Endothelial cell of umbilical vein (primary cell): ENCODE data around the gene COQ8A. TPM values are rescaled to one million over a fixed set of nuclear protein-coding genes. Genes with fewer than 3 reads are reported as not detected.

Experiments
- BruUV-seq: library from RNA; stranded (reverse); fragments of 400-500 nt; replicated peaks from 2 replicates; lab custom pipeline; 2021; lab: Mats Ljungman, UMichigan
- CTCF ChIA-PET: fragments of 300-600, 350-600 bp; sonication (Branson Sonifier 250); formaldehyde crosslinking; loops from one replicate; lab custom pipeline; 2021; ENCODE audit warnings: antibody characterized with exemption, inconsistent platforms; lab: Charles Lee
- POLR2A ChIA-PET: fragments of 300-600, 350-600 bp; sonication (Branson Sonifier 250); formaldehyde crosslinking; loops from one replicate; lab custom pipeline; 2021; ENCODE audit warnings: antibody characterized with exemption, inconsistent platforms; lab: Charles Lee
- DNase-seq: peaks from one replicate; pipeline ENCODE4 v3.0.0-alpha.2; 2011; ENCODE audit warnings: low read depth, low spot score
- FAIRE-seq: peaks from 2 replicates; lab custom pipeline; 2011; peaks lifted over from hg19 to GRCh38; lab: Jason Lieb, UNC
- H2AFZ ChIP-seq: 2 replicates; pipeline ENCODE4 v1.6.0; 2012; ENCODE audit warnings: low read depth, low read length, control low read depth, inconsistent platforms
- H3K27ac ChIP-seq: 2 replicates; pipeline ENCODE4 v1.5.1; 2011; ENCODE audit warnings: low read depth, mild to moderate bottlenecking, control low read depth, low read length, moderate library complexity; ENCODE audit not compliant: insufficient read depth
- H3K27me3 ChIP-seq, 2 experiments: 2 replicates each; pipeline versions ENCODE4 v1.6.0 to v1.6.1; 2011; ENCODE audit warnings: low read length in 2 of 2, mixed read lengths in 1 of 2; ENCODE audit not compliant: control insufficient read depth in 2 of 2, insufficient read depth in 2 of 2
- H3K36me3 ChIP-seq, 2 experiments: 2 replicates in 1 of 2; 3 replicates in 1 of 2; pipeline ENCODE4 v1.5.1; 2011; ENCODE audit warnings: low read length in 2 of 2, mild to moderate bottlenecking in 1 of 2, moderate library complexity in 1 of 2; ENCODE audit not compliant: control insufficient read depth in 2 of 2, insufficient read depth in 2 of 2; ENCODE audit errors: extremely low read depth in 1 of 2
- H3K4me1 ChIP-seq: 3 replicates; pipeline ENCODE4 v1.5.1; 2011; ENCODE audit warnings: mild to moderate bottlenecking, low read length; ENCODE audit not compliant: control insufficient read depth, insufficient read depth; ENCODE audit errors: extremely low read depth
- H3K4me2 ChIP-seq: 2 replicates; pipeline ENCODE4 v1.6.1; 2011; ENCODE audit warnings: low read length, control low read depth, mixed read lengths; ENCODE audit not compliant: insufficient read depth
- H3K4me3 ChIP-seq, 3 experiments: fragments of 200-600 bp in 1 of 3; sonication (generic), shearing (Covaris generic) in 1 of 3; replicated peaks in 1 of 3; 2 replicates each; pipeline ENCODE4 v1.5.1; 2011 to 2016; ENCODE audit warnings: control low read depth in 3 of 3, low read length in 3 of 3, mild to moderate bottlenecking in 2 of 3, inconsistent platforms in 1 of 3, low read depth in 1 of 3, moderate library complexity in 1 of 3; ENCODE audit not compliant: insufficient read depth in 1 of 3
- H3K79me2 ChIP-seq: 2 replicates; pipeline ENCODE4 v1.6.0; 2012; ENCODE audit warnings: low read length, inconsistent platforms; ENCODE audit not compliant: control insufficient read depth, insufficient read depth
- H3K9ac ChIP-seq: replicated peaks from 2 replicates; pipeline ENCODE3; 2011; ENCODE audit warnings: low read length, control low read depth; ENCODE audit not compliant: insufficient read depth; ENCODE audit errors: extremely low read depth
- H3K9me1 ChIP-seq: replicated peaks from 3 replicates; pipeline ENCODE4 v1.6.0; 2011; ENCODE audit warnings: mild to moderate bottlenecking, low read length; ENCODE audit not compliant: control insufficient read depth, insufficient read depth; ENCODE audit errors: extremely low read depth
- H3K9me3 ChIP-seq: replicated peaks from 2 replicates; pipeline ENCODE4 v1.5.1; 2012; ENCODE audit warnings: low read length, inconsistent platforms; ENCODE audit not compliant: control insufficient read depth, insufficient read depth
- H4K20me1 ChIP-seq: replicated peaks from 2 replicates; pipeline ENCODE3; 2011; ENCODE audit warnings: mild to moderate bottlenecking, low read length; ENCODE audit not compliant: control insufficient read depth, insufficient read depth; ENCODE audit errors: extremely low read depth
- EZH2 ChIP-seq: IDR thresholded peaks from 2 replicates; pipeline ENCODE4 v1.6.1; 2012; ENCODE audit warnings: borderline replicate concordance, low read depth, mild to moderate bottlenecking, moderate library complexity, low read length, inconsistent platforms; ENCODE audit not compliant: severe bottlenecking
- FOS ChIP-seq: IDR thresholded peaks from 2 replicates; pipeline ENCODE4 v1.6.1; 2011; ENCODE audit warnings: mild to moderate bottlenecking, low read length, moderate library complexity, borderline replicate concordance; ENCODE audit not compliant: insufficient read depth
- GATA2 ChIP-seq: IDR thresholded peaks from 2 replicates; pipeline ENCODE4 v1.7.0; 2011; ENCODE audit warnings: low read depth, mild to moderate bottlenecking, moderate library complexity, mixed read lengths, low read length; ENCODE audit not compliant: insufficient read length, insufficient read depth
- JUN ChIP-seq: IDR thresholded peaks from 2 replicates; pipeline ENCODE4 v1.6.1; 2011; ENCODE audit warnings: borderline replicate concordance, low read depth; ENCODE audit not compliant: insufficient read length, insufficient read depth
- MAX ChIP-seq: IDR thresholded peaks from 2 replicates; pipeline ENCODE4 v1.6.1; 2011; ENCODE audit not compliant: insufficient read depth, insufficient read length
- MYC ChIP-seq: IDR thresholded peaks from one replicate; pipeline ENCODE4 v1.6.1; 2011; ENCODE audit warnings: mild to moderate bottlenecking, low read depth, low read length
- POLR2A ChIP-seq: IDR thresholded peaks from 2 replicates; pipeline ENCODE4 v1.6.1; 2012; ENCODE audit warnings: low read depth, mild to moderate bottlenecking, control low read depth, low read length
- POLR2AphosphoS5 ChIP-seq: IDR thresholded peaks from 2 replicates; pipeline ENCODE4 v1.6.1; 2012; ENCODE audit warnings: low read depth, mild to moderate bottlenecking, control low read depth, low read length, moderate library complexity; ENCODE audit not compliant: insufficient read depth
- dilution Hi-C: fragments of 300-500 bp; cut with MboI; formaldehyde crosslinking; loops from one replicate; pipeline ENCODE4 v1.15.0; 2019; ENCODE audit warnings: low sequenced_read_pairs; ENCODE audit not compliant: extremely low pct_ligation_motif_present
- intact Hi-C: fragments of 100-400 bp; cut with micrococcal nuclease; formaldehyde crosslinking; loops from one replicate; pipeline ENCODE4 v1.10.0; 2022
- polyA plus RNA-seq, 4 experiments: library from polyadenylated mRNA; depleted of rRNA in 3 of 4; stranded (reverse) in 3 of 4; unstranded in 1 of 4; fragments of >200 nt; gene quantifications; 2 replicates each; pipeline versions ENCODE4 v1.2.1 to v1.2.3, GENCODE V29; 2011 to 2012; ENCODE audit warnings: missing spikeins in 1 of 4
- total RNA-seq: library from RNA; stranded (reverse); gene quantifications from 2 replicates; pipeline ENCODE4 v1.2.3, GENCODE V29; 2021
- TF ChIP-seq, protein P1 (sequence below), 2 donors: IDR thresholded peaks; 1 replicate in 1 of 2; 2 replicates in 1 of 2; pipeline ENCODE4 v1.5.1; 2011; ENCODE audit warnings: low read length in 2 of 2, mild to moderate bottlenecking in 2 of 2, moderate library complexity in 2 of 2, control low read depth in 1 of 2, inconsistent platforms in 1 of 2, low read depth in 1 of 2; ENCODE audit not compliant: insufficient read depth in 1 of 2; ENCODE audit errors: extremely low read depth in 1 of 2

The COQ8A gene
- total and polyA plus RNA-seq, 2 donors (not counting 3 experiments of a cell fraction or from before 2014, with no cell fraction given), result 6.8 to 9.4 TPM

GRCh38 chr1:226960944-226961765, 21.1 kb downstream of the COQ8A start:
- BruUV-seq, result no TSS peak
- H3K4me1 ChIP-seq, result no peaks in the 10 kb centered on the region
- no peaks in the 10 kb centered on the region for H3K27me3 ChIP-seq
- ChIA-PET POLR2A (no interaction called here), CTCF (no interaction called here)
- no peak overlapping the region for H3K4me2 ChIP-seq
- no peaks in the 10 kb centered on the region for H3K79me2 ChIP-seq
- FAIRE-seq, result no peak
- H3K9me1 ChIP-seq, result no peaks in the 10 kb centered on the region
- no peak overlapping the region for H3K4me3 ChIP-seq
- H2AFZ ChIP-seq, result no peak overlapping the region
- no peak overlapping the region for H3K27ac ChIP-seq
- no peaks in the 10 kb centered on the region for H3K9me3 ChIP-seq
- no peaks in the 10 kb centered on the region for H4K20me1 ChIP-seq
- no peak for TF ChIP-seq MYC
- TF ChIP-seq, protein P1, sequence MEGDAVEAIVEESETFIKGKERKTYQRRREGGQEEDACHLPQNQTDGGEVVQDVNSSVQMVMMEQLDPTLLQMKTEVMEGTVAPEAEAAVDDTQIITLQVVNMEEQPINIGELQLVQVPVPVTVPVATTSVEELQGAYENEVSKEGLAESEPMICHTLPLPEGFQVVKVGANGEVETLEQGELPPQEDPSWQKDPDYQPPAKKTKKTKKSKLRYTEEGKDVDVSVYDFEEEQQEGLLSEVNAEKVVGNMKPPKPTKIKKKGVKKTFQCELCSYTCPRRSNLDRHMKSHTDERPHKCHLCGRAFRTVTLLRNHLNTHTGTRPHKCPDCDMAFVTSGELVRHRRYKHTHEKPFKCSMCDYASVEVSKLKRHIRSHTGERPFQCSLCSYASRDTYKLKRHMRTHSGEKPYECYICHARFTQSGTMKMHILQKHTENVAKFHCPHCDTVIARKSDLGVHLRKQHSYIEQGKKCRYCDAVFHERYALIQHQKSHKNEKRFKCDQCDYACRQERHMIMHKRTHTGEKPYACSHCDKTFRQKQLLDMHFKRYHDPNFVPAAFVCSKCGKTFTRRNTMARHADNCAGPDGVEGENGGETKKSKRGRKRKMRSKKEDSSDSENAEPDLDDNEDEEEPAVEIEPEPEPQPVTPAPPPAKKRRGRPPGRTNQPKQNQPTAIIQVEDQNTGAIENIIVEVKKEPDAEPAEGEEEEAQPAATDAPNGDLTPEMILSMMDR (IDR thresholded peaks at IDR 0.05; ENCODE audit: extremely low read depth in 1 of 2, insufficient read depth in 1 of 2, low read depth in 1 of 2, low read length in 2 of 2), result no peak
- TF ChIP-seq EZH2, result no peak
- TF ChIP-seq GATA2, result no peak
- TF ChIP-seq JUN, result no peak
- TF ChIP-seq POLR2AphosphoS5, result no peak
- no peak for TF ChIP-seq POLR2A
- no peak for TF ChIP-seq MAX
- TF ChIP-seq FOS, result no peak
- H3K9ac ChIP-seq, result no peak overlapping the region
- no peak for DNase-seq
- intact Hi-C loops (no loop called here), dilution Hi-C loops (no loop called here)
- no peaks in the 10 kb centered on the region for H3K36me3 ChIP-seq
